GM12878 (cell line): ENCODE measurements around the gene SLC11A2.

Experiments
- EP300 ChIP-seq, 2 experiments: fragments of 150-350 bp in 1 of 2; IDR thresholded peaks; 2 replicates each; pipeline ENCODE4 v1.6.1; 2011 to 2012; ENCODE audit warnings: low read depth in 2 of 2, low read length in 2 of 2, borderline replicate concordance in 1 of 2, improper control_type of control experiment in 1 of 2, inconsistent platforms in 1 of 2; ENCODE audit not compliant: control insufficient read depth in 1 of 2
- EZH2 ChIP-seq: IDR thresholded peaks from 2 replicates; pipeline ENCODE4 v1.6.1; 2012; ENCODE audit warnings: low read depth, mild to moderate bottlenecking, control low read depth, inconsistent platforms, low read length, borderline replicate concordance; ENCODE audit not compliant: control insufficient read depth
- MAX ChIP-seq: IDR thresholded peaks from 2 replicates; pipeline ENCODE4 v1.6.1; 2012; ENCODE audit warnings: low read depth, low read length, improper control_type of control experiment
- MTA3 ChIP-seq: IDR thresholded peaks from 2 replicates; pipeline ENCODE4 v1.6.1; 2012; ENCODE audit warnings: low read length, inconsistent platforms, borderline replicate concordance
- PAX5 ChIP-seq: IDR thresholded peaks from 2 replicates; pipeline ENCODE4 v1.6.1; 2011; ENCODE audit warnings: low read depth, low read length, borderline replicate concordance
- PAX8 ChIP-seq: fragments of 450-650 bp; IDR thresholded peaks from 2 replicates; pipeline ENCODE4 v1.6.1; 2017; ENCODE audit warnings: mild to moderate bottlenecking, moderate library complexity
- POLR2A ChIP-seq: IDR thresholded peaks from 2 replicates; pipeline ENCODE4 v1.6.1; 2011; ENCODE audit warnings: low read depth, mild to moderate bottlenecking, low read length
- POLR2AphosphoS5 ChIP-seq: IDR thresholded peaks from 2 replicates; pipeline ENCODE4 v1.6.1; 2011; ENCODE audit warnings: mild to moderate bottlenecking, low read length, inconsistent platforms
- TCF12 ChIP-seq: IDR thresholded peaks from 2 replicates; pipeline ENCODE4 v1.6.1; 2011; ENCODE audit warnings: low read depth, mild to moderate bottlenecking, low read length
- TCF3 ChIP-seq: IDR thresholded peaks from 2 replicates; pipeline ENCODE4 v1.6.1; 2012; ENCODE audit warnings: low read depth, mild to moderate bottlenecking, low read length, borderline replicate concordance; ENCODE audit not compliant: insufficient read depth
- TF ChIP-seq, protein P1 (sequence below), 3 experiments: IDR thresholded peaks in 2 of 3; conservative IDR thresholded peaks in 1 of 3; 2 replicates each; pipeline ENCODE4 v1.5.1; 2011; ENCODE audit warnings: low read depth in 3 of 3, low read length in 3 of 3, mild to moderate bottlenecking in 3 of 3, control low read depth in 2 of 3, moderate library complexity in 2 of 3, inconsistent platforms in 1 of 3, mixed read lengths in 1 of 3; ENCODE audit not compliant: control insufficient read depth in 2 of 3, insufficient read depth in 1 of 3; ENCODE audit errors: extremely low read depth in 1 of 3

DNA sequence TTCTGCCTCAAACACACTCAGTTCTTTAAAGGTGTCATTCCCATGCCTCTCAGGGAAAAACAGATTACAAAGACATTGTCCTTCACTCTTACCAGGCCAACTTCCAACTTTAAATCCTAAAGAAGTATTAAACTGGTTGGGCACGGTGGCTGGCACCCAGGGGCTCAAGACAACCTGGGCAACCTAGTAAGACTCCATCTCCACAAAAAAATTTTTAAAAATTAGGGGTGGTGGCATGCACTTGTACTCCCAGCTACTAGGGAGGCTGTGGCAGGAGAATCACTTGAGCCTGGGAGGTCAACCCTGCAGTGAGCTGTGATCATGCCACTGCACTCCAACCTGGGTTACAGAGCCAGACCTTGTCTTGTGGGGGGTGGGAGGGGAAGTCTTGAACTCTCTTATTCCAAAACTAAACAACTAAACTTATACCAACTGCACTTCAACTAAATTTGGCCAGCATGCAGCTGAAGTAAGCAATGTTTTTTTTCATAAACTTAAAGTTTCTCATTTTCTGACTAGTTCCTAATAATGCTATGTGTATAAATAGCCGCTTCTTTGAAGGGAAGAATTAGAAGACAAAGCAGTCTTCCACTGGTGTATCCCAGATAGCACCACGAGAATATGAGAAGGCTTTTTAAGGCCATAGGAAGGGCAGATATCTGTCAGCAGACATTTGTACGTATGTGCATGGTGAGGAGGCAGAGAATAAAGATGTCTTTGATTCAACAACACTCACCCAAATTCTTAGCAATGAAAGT, 2.4 kb downstream of the SLC11A2 start:
- no peak for TF ChIP-seq MTA3
- TF ChIP-seq POLR2AphosphoS5 = no peak
- TF ChIP-seq EP300 (IDR thresholded peaks at IDR 0.05; ENCODE audit: borderline replicate concordance in 1 of 2, control insufficient read depth in 1 of 2, low read depth in 2 of 2, low read length in 2 of 2) = no peak
- no peak for TF ChIP-seq PAX8
- no peak for TF ChIP-seq EZH2
- TF ChIP-seq, protein P1, sequence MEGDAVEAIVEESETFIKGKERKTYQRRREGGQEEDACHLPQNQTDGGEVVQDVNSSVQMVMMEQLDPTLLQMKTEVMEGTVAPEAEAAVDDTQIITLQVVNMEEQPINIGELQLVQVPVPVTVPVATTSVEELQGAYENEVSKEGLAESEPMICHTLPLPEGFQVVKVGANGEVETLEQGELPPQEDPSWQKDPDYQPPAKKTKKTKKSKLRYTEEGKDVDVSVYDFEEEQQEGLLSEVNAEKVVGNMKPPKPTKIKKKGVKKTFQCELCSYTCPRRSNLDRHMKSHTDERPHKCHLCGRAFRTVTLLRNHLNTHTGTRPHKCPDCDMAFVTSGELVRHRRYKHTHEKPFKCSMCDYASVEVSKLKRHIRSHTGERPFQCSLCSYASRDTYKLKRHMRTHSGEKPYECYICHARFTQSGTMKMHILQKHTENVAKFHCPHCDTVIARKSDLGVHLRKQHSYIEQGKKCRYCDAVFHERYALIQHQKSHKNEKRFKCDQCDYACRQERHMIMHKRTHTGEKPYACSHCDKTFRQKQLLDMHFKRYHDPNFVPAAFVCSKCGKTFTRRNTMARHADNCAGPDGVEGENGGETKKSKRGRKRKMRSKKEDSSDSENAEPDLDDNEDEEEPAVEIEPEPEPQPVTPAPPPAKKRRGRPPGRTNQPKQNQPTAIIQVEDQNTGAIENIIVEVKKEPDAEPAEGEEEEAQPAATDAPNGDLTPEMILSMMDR (IDR thresholded peaks at IDR 0.05 in 2 of 3, conservative IDR thresholded peaks at IDR 0.05 in 1 of 3; ENCODE audit: control insufficient read depth in 2 of 3, extremely low read depth in 1 of 3, insufficient read depth in 1 of 3, low read depth in 3 of 3, low read length in 3 of 3) = no peak
- TF ChIP-seq POLR2A = no peak
- TF ChIP-seq TCF12 = no peak
- TF ChIP-seq PAX5 = no peak
- TF ChIP-seq TCF3 = no peak
- no peak for TF ChIP-seq MAX
